Neural progenitor cell (in vitro differentiated cells): ENCODE data around the gene KLF2.

Experiments
- CTCF ChIP-seq: fragments of 200-600 bp; sonication (generic); IDR thresholded peaks from 2 replicates; pipeline ENCODE4 v1.5.1; 2017; ENCODE audit warnings: antibody characterized with exemption, mild to moderate bottlenecking
- EZH2 ChIP-seq: fragments of 200-600 bp; sonication (generic); IDR thresholded peaks from 2 replicates; pipeline ENCODE4 v1.6.1; 2017; ENCODE audit warnings: antibody characterized with exemption, mild to moderate bottlenecking, moderate library complexity
- EZH2phosphoT487 ChIP-seq: fragments of 200-600 bp; sonication (generic); IDR thresholded peaks from 2 replicates; pipeline ENCODE4 v1.6.1; 2017; ENCODE audit warnings: antibody characterized with exemption

- TF ChIP-seq EZH2 = no peak
- no peak for TF ChIP-seq CTCF
- no peak for TF ChIP-seq EZH2phosphoT487
These were observed 46.9 kb downstream of the KLF2 start for GRCh38 chr19:16371540-16371986.
